H9 (cell line): ENCODE data around the gene ZNF621. TPM values are rescaled to one million over a fixed set of nuclear protein-coding genes. Genes with fewer than 3 reads are reported as not detected.

ENCODE experiments used
- DNase-seq: peaks from one replicate; pipeline ENCODE4 v3.0.0-alpha.2; 2017
- H2AFZ ChIP-seq: one replicate; pipeline ENCODE4 v1.6.1; 2013; ENCODE audit warnings: mild to moderate bottlenecking, low read length, control low read depth, moderate library complexity
- H2AK5ac ChIP-seq: 2 replicates; pipeline ENCODE4 v1.6.1; 2013; ENCODE audit warnings: low read length, control low read depth, mixed read lengths; ENCODE audit not compliant: insufficient read length
- H2BK120ac ChIP-seq: one replicate; pipeline ENCODE4 v1.6.1; 2013; ENCODE audit warnings: low read depth, mild to moderate bottlenecking, low read length, control low read depth, inconsistent platforms; ENCODE audit not compliant: poor library complexity, severe bottlenecking
- H2BK12ac ChIP-seq: 2 replicates; pipeline ENCODE4 v1.6.1; 2013; ENCODE audit warnings: low read length, control low read depth, mixed read lengths, low read depth; ENCODE audit not compliant: insufficient read length
- H2BK15ac ChIP-seq: 2 replicates; pipeline ENCODE4 v1.6.1; 2013; ENCODE audit warnings: low read depth, low read length, control low read depth
- H2BK20ac ChIP-seq: one replicate; pipeline ENCODE4 v1.6.1; 2013; ENCODE audit warnings: low read depth, mild to moderate bottlenecking, low read length, control low read depth, inconsistent platforms; ENCODE audit not compliant: poor library complexity, severe bottlenecking
- H2BK5ac ChIP-seq: 2 replicates; pipeline ENCODE4 v1.6.1; 2013; ENCODE audit warnings: low read length, control low read depth, mixed read lengths; ENCODE audit not compliant: insufficient read length
- H3K14ac ChIP-seq: 2 replicates; pipeline ENCODE4 v1.6.1; 2013; ENCODE audit warnings: low read length, control low read depth; ENCODE audit not compliant: insufficient read depth
- H3K18ac ChIP-seq: 2 replicates; pipeline ENCODE4 v1.6.1; 2013; ENCODE audit warnings: low read depth, mild to moderate bottlenecking, mixed read lengths, low read length, control low read depth; ENCODE audit not compliant: insufficient read length
- H3K23ac ChIP-seq: 2 replicates; pipeline ENCODE4 v1.6.1; 2013; ENCODE audit warnings: low read length, control low read depth, mixed read lengths, low read depth; ENCODE audit not compliant: insufficient read length
- H3K23me2 ChIP-seq: 2 replicates; pipeline ENCODE4 v1.6.1; 2013; ENCODE audit warnings: low read depth, mild to moderate bottlenecking, mixed read lengths, low read length, control low read depth; ENCODE audit not compliant: insufficient read length, poor library complexity, severe bottlenecking
- H3K27ac ChIP-seq: 2 replicates; pipeline ENCODE4 v1.5.1; 2013; ENCODE audit warnings: low read length, control low read depth, mixed read lengths, low read depth; ENCODE audit not compliant: insufficient read length
- H3K27me3 ChIP-seq: 2 replicates; pipeline ENCODE4 v1.6.1; 2013; ENCODE audit warnings: low read length, control low read depth, inconsistent platforms; ENCODE audit not compliant: insufficient read depth
- H3K4ac ChIP-seq: 2 replicates; pipeline ENCODE4 v1.6.1; 2013; ENCODE audit warnings: low read depth, mild to moderate bottlenecking, control low read depth, inconsistent platforms, low read length, moderate library complexity
- H3K4me1 ChIP-seq: 2 replicates; pipeline ENCODE4 v1.6.1; 2013; ENCODE audit warnings: low read length, control low read depth, inconsistent platforms; ENCODE audit not compliant: insufficient read depth
- H3K4me2 ChIP-seq: 2 replicates; pipeline ENCODE4 v1.6.1; 2013; ENCODE audit warnings: low read length, control low read depth, mixed read lengths; ENCODE audit not compliant: insufficient read length, insufficient read depth
- H3K56ac ChIP-seq: 2 replicates; pipeline ENCODE4 v1.6.1; 2013; ENCODE audit warnings: low read depth, mild to moderate bottlenecking, mixed read lengths, low read length, control low read depth; ENCODE audit not compliant: insufficient read length
- H3K79me1 ChIP-seq: 2 replicates; pipeline ENCODE4 v1.6.1; 2013; ENCODE audit warnings: low read depth, mild to moderate bottlenecking, moderate library complexity, low read length, control low read depth, inconsistent platforms; ENCODE audit not compliant: insufficient read depth, poor library complexity, severe bottlenecking
- H3K79me2 ChIP-seq: 2 replicates; pipeline ENCODE4 v1.6.1; 2013; ENCODE audit warnings: low read length, control low read depth, inconsistent platforms; ENCODE audit not compliant: insufficient read depth
- H3K9ac ChIP-seq: 2 replicates; pipeline ENCODE4 v1.6.1; 2013; ENCODE audit warnings: low read length, control low read depth, mixed read lengths; ENCODE audit not compliant: insufficient read length; ENCODE audit errors: extremely low read depth
- H3K9me3 ChIP-seq: one replicate; pipeline ENCODE4 v1.6.1; 2013; ENCODE audit warnings: low read depth, low read length, inconsistent platforms; ENCODE audit not compliant: control insufficient read depth
- H3T11ph ChIP-seq: one replicate; pipeline ENCODE4 v1.6.1; 2013; ENCODE audit warnings: mild to moderate bottlenecking, low read length, control low read depth, inconsistent platforms
- H4K20me1 ChIP-seq: one replicate; pipeline ENCODE4 v1.6.1; 2013; ENCODE audit not compliant: control insufficient read depth, insufficient read length, insufficient read depth
- H4K5ac ChIP-seq: 2 replicates; pipeline ENCODE4 v1.6.1; 2013; ENCODE audit warnings: low read depth, mild to moderate bottlenecking, mixed read lengths, low read length, control low read depth; ENCODE audit not compliant: insufficient read length
- H4K8ac ChIP-seq: replicated peaks from 2 replicates; pipeline ENCODE4 v1.6.1; 2013; ENCODE audit warnings: low read length, control low read depth, mixed read lengths, low read depth; ENCODE audit not compliant: insufficient read length
- H4K91ac ChIP-seq: 2 replicates; pipeline ENCODE4 v1.6.1; 2013; ENCODE audit warnings: low read depth, mild to moderate bottlenecking, moderate library complexity, mixed read lengths, low read length, control low read depth; ENCODE audit not compliant: insufficient read length
- H3K27ac Mint-ChIP-seq, 3 experiments: 2 replicates in 2 of 3; 3 replicates in 1 of 3; pipeline ENCODE4 v1.8.0; 2020 to 2021; ENCODE audit warnings: mixed read lengths in 3 of 3, mild to moderate bottlenecking in 1 of 3, moderate library complexity in 1 of 3
- H3K27me3 Mint-ChIP-seq: 2 replicates; pipeline ENCODE4 v1.8.0; 2021; ENCODE audit warnings: low read depth, mild to moderate bottlenecking, moderate library complexity, mixed read lengths
- H3K36me3 Mint-ChIP-seq, 3 experiments: 2 replicates in 2 of 3; 3 replicates in 1 of 3; pipeline ENCODE4 v1.8.0; 2020 to 2021; ENCODE audit warnings: low read depth in 3 of 3, mixed read lengths in 3 of 3; ENCODE audit not compliant: insufficient read depth in 1 of 3
- H3K4me1 Mint-ChIP-seq, 2 experiments: 2 replicates each; pipeline ENCODE4 v1.8.0; 2020; ENCODE audit warnings: mixed read lengths in 2 of 2
- H3K4me3 Mint-ChIP-seq, 2 experiments: 2 replicates in 1 of 2; 3 replicates in 1 of 2; pipeline ENCODE4 v1.8.0; 2020 to 2021; ENCODE audit warnings: mild to moderate bottlenecking in 2 of 2, mixed read lengths in 2 of 2, moderate library complexity in 1 of 2
- H3K9me3 Mint-ChIP-seq, 2 experiments: 2 replicates in 1 of 2; 3 replicates in 1 of 2; pipeline ENCODE4 v1.8.0; 2020; ENCODE audit warnings: mild to moderate bottlenecking in 2 of 2, mixed read lengths in 2 of 2, moderate library complexity in 1 of 2
- CTCF ChIP-seq: fragments of 200-600 bp; sonication (generic); conservative IDR thresholded peaks from 3 replicates; pipeline ENCODE4 v1.8.0; 2021; ENCODE audit warnings: antibody characterized with exemption, mild to moderate bottlenecking
- WGBS: extraction: QIAGEN DNeasy Blood & Tissue Kit; methylation state at CpG from one replicate; pipeline ENCODE4 v1.1.7; 2013; ENCODE audit warnings: missing lambda C conversion rate, low lambda C conversion rate, mixed read lengths; ENCODE audit not compliant: insufficient read length; ENCODE audit errors: extremely low coverage; 5-methylcytosine and 5-hydroxymethylcytosine counted together
- total RNA-seq: library from RNA; stranded (reverse); gene quantifications from 2 replicates; pipeline ENCODE4 v1.2.1, GENCODE V29; 2021

The ZNF621 gene
- total RNA-seq, 1 experiment from 2014 or later: 23.8 TPM

- Histone ChIP-seq H3K79me1 (peaks cover 2% of the 10 kb centered on the region), H2AK5ac (no peak overlapping the region), H3K23ac (no peak overlapping the region), H3K9me3 (no peaks in the 10 kb centered on the region), H3K27me3 (no peaks in the 10 kb centered on the region), H3K18ac (no peak overlapping the region), H3K9ac (no peak overlapping the region), H3K4ac (no peak overlapping the region), H2BK120ac (no peak overlapping the region), H3K27ac (no peak overlapping the region), H3K56ac (no peak overlapping the region), H2BK5ac (no peak overlapping the region), H4K8ac (no peak overlapping the region), H3K4me1 (no peaks in the 10 kb centered on the region), H3K14ac (no peak overlapping the region), H3T11ph (no peak overlapping the region), H2AFZ (no peak overlapping the region), H4K5ac (no peak overlapping the region), H3K4me2 (no peak overlapping the region), H2BK12ac (no peak overlapping the region), H4K20me1 (no peaks in the 10 kb centered on the region), H2BK15ac (no peak overlapping the region), H4K91ac (no peak overlapping the region), H3K79me2 (no peaks in the 10 kb centered on the region), H3K23me2 (peaks cover 11% of the 10 kb centered on the region), H2BK20ac (no peak overlapping the region)
- H3K4me3 Mint-ChIP-seq: no peak overlapping the region
- H3K4me1 Mint-ChIP-seq: peaks cover 12 to 16% of the 10 kb centered on the region in 2 experiments
- TF ChIP-seq CTCF: no peak
- WGBS: no CpG with 5 or more reads among the region's 3 CpGs
- peaks cover 2 to 3% of the 10 kb centered on the region in 2 experiments; a peak in 3 of 5 replicates for H3K9me3 Mint-ChIP-seq
- peaks cover 14 to 29% (median 27%) of the 10 kb centered on the region in 3 experiments for H3K36me3 Mint-ChIP-seq
- H3K27me3 Mint-ChIP-seq: no peaks in the 10 kb centered on the region
- no peak overlapping the region for H3K27ac Mint-ChIP-seq
- no peak for DNase-seq
Observed at GRCh38 chr3:40521254-40521653, 3.5 kb upstream of the ZNF621 start.
